LoVo (cell line): Measurements from ENCODE around the gene RIMBP2.

Experiments used
- DNase-seq: peaks from one replicate; pipeline ENCODE4 v3.0.0-alpha.2; 2016; ENCODE audit warnings: low spot score

Gene RIMBP2

DNA sequence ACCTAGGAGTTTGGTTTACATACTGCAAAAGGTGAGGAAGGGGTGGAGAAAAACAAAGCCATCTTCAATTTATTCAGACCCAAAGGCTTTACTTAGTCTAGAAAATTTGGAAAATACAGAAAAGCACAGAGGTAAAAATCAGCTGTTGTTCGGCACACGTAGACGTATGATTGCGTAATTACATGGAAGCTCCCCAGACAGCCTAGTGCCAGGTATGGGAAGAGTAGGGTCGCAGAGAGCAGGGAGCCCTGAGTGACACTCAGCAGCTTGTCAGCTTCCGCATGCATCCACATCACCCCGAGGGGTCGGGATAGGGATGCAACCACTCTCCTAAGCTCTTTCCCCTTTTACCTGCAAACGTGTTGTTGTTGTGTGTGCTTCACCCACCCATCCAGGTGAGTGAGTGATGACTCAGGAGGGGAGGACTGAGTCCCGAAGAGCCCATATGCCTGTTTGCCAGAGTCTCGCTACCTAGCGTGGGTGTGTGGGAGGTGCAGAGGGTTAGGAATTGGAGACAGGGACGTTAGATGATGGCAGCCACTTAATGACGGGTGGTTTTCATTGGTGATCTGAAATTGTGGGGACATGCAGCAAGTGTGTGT is 358.3 kb downstream of the RIMBP2 start:
- no peak for DNase-seq

DNA sequence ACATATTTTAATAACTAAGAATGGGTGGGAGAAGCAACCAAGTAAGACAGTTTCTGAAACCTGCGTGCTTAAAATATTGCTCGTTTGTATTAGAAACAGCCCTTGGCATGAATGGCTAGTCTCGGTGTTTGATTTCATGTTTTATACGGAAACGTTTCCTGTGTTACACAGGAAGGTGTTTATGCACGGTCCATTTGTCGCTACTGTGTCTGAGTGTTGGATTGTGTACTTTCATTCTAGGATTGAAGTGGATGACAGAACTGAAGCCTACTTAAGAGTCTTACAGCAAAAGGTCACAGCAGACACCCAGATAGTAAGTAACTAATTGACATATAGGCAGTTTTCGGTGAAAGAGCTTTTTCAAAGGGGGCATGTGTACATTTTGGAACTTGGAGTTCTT is 358.9 kb downstream of the RIMBP2 start:
- no peak for DNase-seq

GRCh38 chr12:130356222-130356621 is 359.9 kb downstream of the RIMBP2 start:
- DNase-seq: no peak

GRCh38 chr12:130354407-130354806 is 361.7 kb downstream of the RIMBP2 start:
- no peak for DNase-seq

DNA sequence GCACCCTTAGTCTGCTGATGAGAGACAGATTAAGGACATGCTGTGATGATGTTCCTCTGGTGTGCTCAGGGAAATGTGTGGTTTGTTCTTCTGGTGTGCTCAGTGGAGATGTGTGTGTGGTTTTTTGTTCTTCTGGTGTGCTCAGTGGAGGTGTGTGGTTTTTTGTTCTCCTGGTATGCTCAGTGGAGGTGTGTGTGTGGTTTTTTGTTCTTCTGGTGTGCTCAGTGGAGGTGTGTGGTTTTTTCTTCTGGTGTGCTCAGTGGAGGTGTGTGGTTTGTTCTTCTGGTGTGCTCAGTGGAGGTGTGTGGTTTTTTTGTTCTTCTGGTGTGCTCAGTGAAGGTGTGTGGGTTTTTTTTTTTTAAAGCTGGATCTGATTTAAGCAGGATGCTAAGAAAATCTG is 363.0 kb downstream of the RIMBP2 start:
- no peak for DNase-seq

DNA sequence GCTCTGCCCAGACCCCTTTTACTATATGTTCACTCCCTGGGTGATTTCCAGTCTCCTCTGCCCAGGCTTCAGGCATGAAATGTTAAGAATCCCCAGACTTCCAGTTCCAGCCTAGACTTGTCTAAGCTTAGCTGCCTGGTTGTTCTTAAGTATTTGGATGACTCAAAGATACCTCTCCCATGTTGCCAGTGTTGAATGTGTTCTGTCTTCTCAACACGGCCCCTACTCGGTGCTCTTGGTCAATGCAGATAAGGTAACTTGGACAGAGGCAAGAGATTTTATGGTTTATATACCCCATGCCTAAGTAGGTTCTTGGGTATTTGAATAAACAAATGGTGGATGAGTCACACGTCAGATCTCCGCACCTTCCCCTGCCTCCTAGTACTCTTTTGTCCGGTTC is 364.8 kb downstream of the RIMBP2 start:
- DNase-seq: peak; percentile 65

DNA sequence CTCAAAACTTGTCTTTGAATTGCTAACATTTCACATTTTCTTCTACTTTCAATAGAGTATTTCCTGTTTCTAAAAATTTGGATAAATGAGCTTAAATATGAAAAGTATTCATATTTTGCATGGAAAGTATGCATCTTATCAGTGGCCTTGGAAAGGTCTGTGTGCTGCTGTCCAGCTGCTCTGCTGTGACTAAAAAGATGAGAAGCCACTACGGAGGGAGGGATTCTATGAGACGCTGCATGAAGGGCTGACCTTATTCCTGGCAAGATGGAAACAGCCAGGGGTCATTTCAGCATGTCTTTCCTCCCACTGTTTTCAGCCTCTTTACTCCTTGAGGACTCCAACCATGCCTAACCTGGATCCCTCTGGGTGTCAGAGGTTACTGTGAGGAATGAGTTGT is 365.4 kb downstream of the RIMBP2 start:
- no peak for DNase-seq

DNA sequence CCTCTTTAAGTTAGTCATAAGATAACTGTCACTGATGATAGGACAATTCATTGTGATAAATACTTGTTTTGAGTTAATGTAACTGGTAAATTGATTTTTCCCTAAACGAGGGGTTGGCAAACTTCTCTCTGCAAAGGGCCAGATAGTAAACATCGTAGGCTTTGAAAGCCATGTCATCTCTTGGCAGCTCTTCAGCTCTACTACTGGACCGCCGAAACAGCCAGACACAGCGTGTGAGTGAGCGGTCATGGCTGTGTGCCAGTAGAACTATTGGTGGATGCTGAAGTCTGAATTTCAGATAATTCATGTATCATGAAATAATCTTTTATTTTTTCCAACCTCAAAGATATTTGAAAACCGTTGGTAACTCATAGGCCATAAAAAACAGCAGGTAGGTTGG is 368.5 kb downstream of the RIMBP2 start:
- no peak for DNase-seq
